ENCODE results near the gene ACSBG1.

The ACSBG1 gene

DNA sequence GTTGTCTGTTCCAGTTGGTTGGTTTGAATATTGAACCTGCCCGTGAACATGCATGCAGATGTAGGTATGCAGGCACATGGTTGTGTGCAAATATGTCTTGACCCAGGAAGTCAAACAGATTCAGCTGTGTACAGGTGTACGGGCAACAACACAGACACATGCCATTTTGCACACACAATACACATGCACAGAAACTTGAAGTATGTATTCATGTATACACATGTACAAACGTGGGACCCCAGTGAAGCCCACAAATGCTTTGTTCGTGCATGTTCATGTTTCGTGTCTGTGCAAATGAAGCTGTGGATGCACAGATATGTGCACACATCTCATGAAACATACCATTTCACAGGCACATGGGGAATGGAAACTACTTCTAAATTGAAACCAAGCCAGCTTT is 54.5 kb downstream of the ACSBG1 start:
- TF ChIP-seq EZH2phosphoT487 (conservative IDR thresholded peaks at IDR 0.05; ENCODE audit: low read length) (no peak), CTCF (IDR thresholded peaks at IDR 0.05; ENCODE audit: insufficient read depth, low read length, poor library complexity, severe bottlenecking) (no peak)
- no peaks in the 10 kb centered on the region for H3K27me3 ChIP-seq (ENCODE audit: low read length)
- no peak overlapping the region for H2AFZ ChIP-seq (ENCODE audit: low read depth, low read length, severe bottlenecking)
- H3F3A ChIP-seq (ENCODE audit: insufficient read depth), result no peaks in the 10 kb centered on the region
- H3K9me2 ChIP-seq (replicated peaks; ENCODE audit: insufficient read depth, low read length), result no peaks in the 10 kb centered on the region
- no peaks in the 10 kb centered on the region for H3K9me3 ChIP-seq (ENCODE audit: insufficient read depth, low read length)
- no peak overlapping the region for H3K4me2 ChIP-seq (ENCODE audit: low read depth, low read length, poor library complexity, severe bottlenecking)
- H3K9ac ChIP-seq (ENCODE audit: low read length), result no peak overlapping the region
- no peak overlapping the region for H3K4me3 ChIP-seq (ENCODE audit: insufficient read depth, low read length, poor library complexity, severe bottlenecking)
- H3K36me3 ChIP-seq (ENCODE audit: low read length), result no peaks in the 10 kb centered on the region
- no peak overlapping the region for H3K27ac ChIP-seq (ENCODE audit: low read depth, low read length)
- no peaks in the 10 kb centered on the region for H3K79me2 ChIP-seq (ENCODE audit: insufficient read depth, low read length)
- no peaks in the 10 kb centered on the region for H4K20me1 ChIP-seq (ENCODE audit: low read depth, low read length)

- Histone ChIP-seq H3K4me3 (ENCODE audit: insufficient read depth, low read length, poor library complexity, severe bottlenecking) (no peak overlapping the region), H3K4me2 (ENCODE audit: low read depth, low read length, poor library complexity, severe bottlenecking) (no peak overlapping the region), H3K27ac (ENCODE audit: low read depth, low read length) (no peak overlapping the region), H3K9me3 (ENCODE audit: insufficient read depth, low read length) (no peaks in the 10 kb centered on the region), H3K9me2 (replicated peaks; ENCODE audit: insufficient read depth, low read length) (no peaks in the 10 kb centered on the region), H2AFZ (ENCODE audit: low read depth, low read length, severe bottlenecking) (no peak overlapping the region), H3K9ac (ENCODE audit: low read length) (no peak overlapping the region), H3K36me3 (ENCODE audit: low read length) (no peaks in the 10 kb centered on the region), H3K27me3 (ENCODE audit: low read length) (no peaks in the 10 kb centered on the region), H3K79me2 (ENCODE audit: insufficient read depth, low read length) (no peaks in the 10 kb centered on the region), H4K20me1 (ENCODE audit: low read depth, low read length) (no peaks in the 10 kb centered on the region), H3F3A (ENCODE audit: insufficient read depth) (no peaks in the 10 kb centered on the region)
- TF ChIP-seq EZH2phosphoT487 (conservative IDR thresholded peaks at IDR 0.05; ENCODE audit: low read length), result no peak
- TF ChIP-seq CTCF (IDR thresholded peaks at IDR 0.05; ENCODE audit: insufficient read depth, low read length, poor library complexity, severe bottlenecking), result no peak
These were observed 55.0 kb downstream of the ACSBG1 start for GRCh38 chr15:78179286-78179840.

- Histone ChIP-seq H3K27me3 (ENCODE audit: low read length) (no peaks in the 10 kb centered on the region), H2AFZ (ENCODE audit: low read depth, low read length, severe bottlenecking) (no peak overlapping the region), H4K20me1 (ENCODE audit: low read depth, low read length) (no peaks in the 10 kb centered on the region), H3K9me3 (ENCODE audit: insufficient read depth, low read length) (no peaks in the 10 kb centered on the region), H3K36me3 (ENCODE audit: low read length) (no peaks in the 10 kb centered on the region), H3K79me2 (ENCODE audit: insufficient read depth, low read length) (no peaks in the 10 kb centered on the region), H3F3A (ENCODE audit: insufficient read depth) (no peaks in the 10 kb centered on the region), H3K27ac (ENCODE audit: low read depth, low read length) (no peak overlapping the region), H3K4me3 (ENCODE audit: insufficient read depth, low read length, poor library complexity, severe bottlenecking) (no peak overlapping the region), H3K4me2 (ENCODE audit: low read depth, low read length, poor library complexity, severe bottlenecking) (no peak overlapping the region), H3K9me2 (replicated peaks; ENCODE audit: insufficient read depth, low read length) (no peaks in the 10 kb centered on the region), H3K9ac (ENCODE audit: low read length) (no peak overlapping the region)
- no peak for TF ChIP-seq EZH2phosphoT487 (conservative IDR thresholded peaks at IDR 0.05; ENCODE audit: low read length)
- no peak for TF ChIP-seq CTCF (IDR thresholded peaks at IDR 0.05; ENCODE audit: insufficient read depth, low read length, poor library complexity, severe bottlenecking)
These were observed 56.3 kb downstream of the ACSBG1 start for GRCh38 chr15:78178064-78178463.

Data from SU-DHL-6 (cell line).